Endothelial cell of umbilical vein (primary cell): ENCODE data around the gene BGN. TPM values are rescaled to one million over a fixed set of nuclear protein-coding genes. Genes with fewer than 3 reads are reported as not detected.

ENCODE experiments used
- BruUV-seq: library from RNA; stranded (reverse); fragments of 400-500 nt; replicated peaks from 2 replicates; lab custom pipeline; 2021; lab: Mats Ljungman, UMichigan
- CTCF ChIA-PET: fragments of 300-600, 350-600 bp; sonication (Branson Sonifier 250); formaldehyde crosslinking; loops from one replicate; lab custom pipeline; 2021; ENCODE audit warnings: antibody characterized with exemption, inconsistent platforms; lab: Charles Lee
- POLR2A ChIA-PET: fragments of 300-600, 350-600 bp; sonication (Branson Sonifier 250); formaldehyde crosslinking; loops from one replicate; lab custom pipeline; 2021; ENCODE audit warnings: antibody characterized with exemption, inconsistent platforms; lab: Charles Lee
- DNase-seq: peaks from one replicate; pipeline ENCODE4 v3.0.0-alpha.2; 2011; ENCODE audit warnings: low read depth, low spot score
- FAIRE-seq: peaks from 2 replicates; lab custom pipeline; 2011; peaks lifted over from hg19 to GRCh38; lab: Jason Lieb, UNC
- H2AFZ ChIP-seq: 2 replicates; pipeline ENCODE4 v1.6.0; 2012; ENCODE audit warnings: low read depth, low read length, control low read depth, inconsistent platforms
- H3K27ac ChIP-seq: 2 replicates; pipeline ENCODE4 v1.5.1; 2011; ENCODE audit warnings: low read depth, mild to moderate bottlenecking, control low read depth, low read length, moderate library complexity; ENCODE audit not compliant: insufficient read depth
- H3K27me3 ChIP-seq, 2 experiments: 2 replicates each; pipeline versions ENCODE4 v1.6.0 to v1.6.1; 2011; ENCODE audit warnings: low read length in 2 of 2, mixed read lengths in 1 of 2; ENCODE audit not compliant: control insufficient read depth in 2 of 2, insufficient read depth in 2 of 2
- H3K36me3 ChIP-seq, 2 experiments: 2 replicates in 1 of 2; 3 replicates in 1 of 2; pipeline ENCODE4 v1.5.1; 2011; ENCODE audit warnings: low read length in 2 of 2, mild to moderate bottlenecking in 1 of 2, moderate library complexity in 1 of 2; ENCODE audit not compliant: control insufficient read depth in 2 of 2, insufficient read depth in 2 of 2; ENCODE audit errors: extremely low read depth in 1 of 2
- H3K4me1 ChIP-seq: 3 replicates; pipeline ENCODE4 v1.5.1; 2011; ENCODE audit warnings: mild to moderate bottlenecking, low read length; ENCODE audit not compliant: control insufficient read depth, insufficient read depth; ENCODE audit errors: extremely low read depth
- H3K4me2 ChIP-seq: 2 replicates; pipeline ENCODE4 v1.6.1; 2011; ENCODE audit warnings: low read length, control low read depth, mixed read lengths; ENCODE audit not compliant: insufficient read depth
- H3K4me3 ChIP-seq, 3 experiments: fragments of 200-600 bp in 1 of 3; sonication (generic), shearing (Covaris generic) in 1 of 3; replicated peaks in 1 of 3; 2 replicates each; pipeline ENCODE4 v1.5.1; 2011 to 2016; ENCODE audit warnings: control low read depth in 3 of 3, low read length in 3 of 3, mild to moderate bottlenecking in 2 of 3, inconsistent platforms in 1 of 3, low read depth in 1 of 3, moderate library complexity in 1 of 3; ENCODE audit not compliant: insufficient read depth in 1 of 3
- H3K79me2 ChIP-seq: 2 replicates; pipeline ENCODE4 v1.6.0; 2012; ENCODE audit warnings: low read length, inconsistent platforms; ENCODE audit not compliant: control insufficient read depth, insufficient read depth
- H3K9ac ChIP-seq: replicated peaks from 2 replicates; pipeline ENCODE3; 2011; ENCODE audit warnings: low read length, control low read depth; ENCODE audit not compliant: insufficient read depth; ENCODE audit errors: extremely low read depth
- H3K9me1 ChIP-seq: replicated peaks from 3 replicates; pipeline ENCODE4 v1.6.0; 2011; ENCODE audit warnings: mild to moderate bottlenecking, low read length; ENCODE audit not compliant: control insufficient read depth, insufficient read depth; ENCODE audit errors: extremely low read depth
- H3K9me3 ChIP-seq: replicated peaks from 2 replicates; pipeline ENCODE4 v1.5.1; 2012; ENCODE audit warnings: low read length, inconsistent platforms; ENCODE audit not compliant: control insufficient read depth, insufficient read depth
- H4K20me1 ChIP-seq: replicated peaks from 2 replicates; pipeline ENCODE3; 2011; ENCODE audit warnings: mild to moderate bottlenecking, low read length; ENCODE audit not compliant: control insufficient read depth, insufficient read depth; ENCODE audit errors: extremely low read depth
- JUN ChIP-seq: IDR thresholded peaks from 2 replicates; pipeline ENCODE4 v1.6.1; 2011; ENCODE audit warnings: borderline replicate concordance, low read depth; ENCODE audit not compliant: insufficient read length, insufficient read depth
- MAX ChIP-seq: IDR thresholded peaks from 2 replicates; pipeline ENCODE4 v1.6.1; 2011; ENCODE audit not compliant: insufficient read depth, insufficient read length
- POLR2A ChIP-seq: IDR thresholded peaks from 2 replicates; pipeline ENCODE4 v1.6.1; 2012; ENCODE audit warnings: low read depth, mild to moderate bottlenecking, control low read depth, low read length
- POLR2AphosphoS5 ChIP-seq: IDR thresholded peaks from 2 replicates; pipeline ENCODE4 v1.6.1; 2012; ENCODE audit warnings: low read depth, mild to moderate bottlenecking, control low read depth, low read length, moderate library complexity; ENCODE audit not compliant: insufficient read depth
- dilution Hi-C: fragments of 300-500 bp; cut with MboI; formaldehyde crosslinking; loops from one replicate; pipeline ENCODE4 v1.15.0; 2019; ENCODE audit warnings: low sequenced_read_pairs; ENCODE audit not compliant: extremely low pct_ligation_motif_present
- intact Hi-C: fragments of 100-400 bp; cut with micrococcal nuclease; formaldehyde crosslinking; loops from one replicate; pipeline ENCODE4 v1.10.0; 2022
- polyA plus RNA-seq, 4 experiments: library from polyadenylated mRNA; depleted of rRNA in 3 of 4; stranded (reverse) in 3 of 4; unstranded in 1 of 4; fragments of >200 nt; gene quantifications; 2 replicates each; pipeline versions ENCODE4 v1.2.1 to v1.2.3, GENCODE V29; 2011 to 2012; ENCODE audit warnings: missing spikeins in 1 of 4
- total RNA-seq: library from RNA; stranded (reverse); gene quantifications from 2 replicates; pipeline ENCODE4 v1.2.3, GENCODE V29; 2021

The BGN gene
- total and polyA plus RNA-seq, 2 donors (not counting 3 experiments of a cell fraction or from before 2014, with no cell fraction given) = 479 to 879 TPM

- Histone ChIP-seq H3K27me3 (peaks cover 2 to 21% of the 10 kb centered on the region in 2 experiments), H3K4me1 (no peaks in the 10 kb centered on the region), H3K9me3 (no peaks in the 10 kb centered on the region), H3K9me1 (no peaks in the 10 kb centered on the region), H4K20me1 (no peaks in the 10 kb centered on the region), H3K36me3 (no peaks in the 10 kb centered on the region), H3K9ac (no peak overlapping the region), H3K4me2 (no peak overlapping the region), H3K4me3 (no peak overlapping the region), H3K27ac (no peak overlapping the region), H2AFZ (no peak overlapping the region), H3K79me2 (no peaks in the 10 kb centered on the region)
- BruUV-seq = no TSS peak
- TF ChIP-seq POLR2AphosphoS5 (no peak), MAX (no peak)
- FAIRE-seq = no peak
- ChIA-PET POLR2A (no interaction called here), CTCF (no interaction called here)
- DNase-seq = no peak
- dilution Hi-C loops (no loop called here), intact Hi-C loops (no loop called here)
Measured at GRCh38 chrX:153524234-153524633, 29.5 kb downstream of the BGN start.

GRCh38 chrX:153525451-153525850 is 30.7 kb downstream of the BGN start:
- no peak for DNase-seq
- TF ChIP-seq JUN (no peak), POLR2A (no peak)
- Histone ChIP-seq H4K20me1 (no peaks in the 10 kb centered on the region), H3K9ac (no peak overlapping the region), H3K79me2 (no peaks in the 10 kb centered on the region), H3K9me1 (no peaks in the 10 kb centered on the region), H2AFZ (no peak overlapping the region), H3K4me2 (no peak overlapping the region), H3K4me1 (no peaks in the 10 kb centered on the region), H3K9me3 (no peaks in the 10 kb centered on the region), H3K27ac (no peak overlapping the region), H3K4me3 (no peak overlapping the region), H3K36me3 (no peaks in the 10 kb centered on the region), H3K27me3 (peaks cover 0 to 21% of the 10 kb centered on the region in 2 experiments)
- intact Hi-C loops (no loop called here), dilution Hi-C loops (no loop called here)
- BruUV-seq = no TSS peak
- FAIRE-seq = no peak
- ChIA-PET POLR2A (no interaction called here), CTCF (no interaction called here)
